IMR-90 (cell line): ENCODE data around the gene AMZ1. TPM values are rescaled to one million over a fixed set of nuclear protein-coding genes. Genes with fewer than 3 reads are reported as not detected.
"Not testable (repeated sequence)": the region's sequence is repeated elsewhere in the genome, so short reads cannot be mapped to it uniquely, and the experiment has no call there.

Experiments
- ATAC-seq: fragments of 200-7000 bp; cut with Tn5 transposase; 2 replicates; pipeline ENCODE4 v1.9.1; 2020; ENCODE audit warnings: low read depth, mild to moderate bottlenecking, moderate library complexity
- BruUV-seq: library from RNA; stranded (reverse); fragments of 400-500 nt; replicated peaks from 2 replicates; lab custom pipeline; 2021; lab: Mats Ljungman, UMichigan
- CTCF ChIA-PET: fragments of 300-600 bp; formaldehyde crosslinking; extraction: SDS; loops from one replicate; lab custom pipeline; 2021; ENCODE audit warnings: antibody characterized with exemption; lab: Yijun Ruan, JAX
- POLR2A ChIA-PET: fragments of 300-600 bp; sonication (Branson Sonifier 250); formaldehyde crosslinking; loops from one replicate; lab custom pipeline; 2022; ENCODE audit warnings: antibody characterized with exemption; ENCODE audit not compliant: unreplicated experiment; lab: Charles Lee
- DNase-seq: peaks from one replicate; pipeline ENCODE4 v3.0.0; 2013
- H2AFZ ChIP-seq: replicated peaks from 2 replicates; pipeline ENCODE3; 2013; ENCODE audit warnings: low read length, mild to moderate bottlenecking; ENCODE audit not compliant: poor library complexity
- H2AK5ac ChIP-seq: 2 replicates; pipeline ENCODE4 v1.6.1; 2013; ENCODE audit warnings: low read depth, low read length, inconsistent platforms
- H2AK9ac ChIP-seq: replicated peaks from 2 replicates; pipeline ENCODE3; 2013; ENCODE audit warnings: mild to moderate bottlenecking, low read depth, low read length, moderate library complexity; ENCODE audit not compliant: poor library complexity
- H2BK120ac ChIP-seq: 2 replicates; pipeline ENCODE4 v1.6.1; 2013; ENCODE audit warnings: low read depth, low read length, inconsistent platforms
- H2BK15ac ChIP-seq: 3 replicates; pipeline ENCODE4 v1.6.1; 2013; ENCODE audit warnings: low read depth, low read length, inconsistent platforms
- H2BK20ac ChIP-seq: 2 replicates; pipeline ENCODE4 v1.6.1; 2013; ENCODE audit warnings: low read depth, mild to moderate bottlenecking, inconsistent platforms, low read length, moderate library complexity
- H2BK5ac ChIP-seq: 2 replicates; pipeline ENCODE4 v1.6.1; 2013; ENCODE audit warnings: mild to moderate bottlenecking, low read depth, low read length, inconsistent platforms; ENCODE audit not compliant: poor library complexity, severe bottlenecking
- H3K14ac ChIP-seq: replicated peaks from 2 replicates; pipeline ENCODE4 v1.6.1; 2013; ENCODE audit warnings: low read depth, low read length, inconsistent platforms
- H3K18ac ChIP-seq: 2 replicates; pipeline ENCODE4 v1.6.1; 2013; ENCODE audit warnings: low read depth, low read length, control low read depth
- H3K23ac ChIP-seq: 2 replicates; pipeline ENCODE4 v1.6.1; 2013; ENCODE audit warnings: low read depth, low read length, inconsistent platforms
- H3K27ac ChIP-seq: 2 replicates; pipeline ENCODE4 v1.5.1; 2013; ENCODE audit warnings: mild to moderate bottlenecking, control low read depth, low read length; ENCODE audit not compliant: insufficient read depth
- H3K27me3 ChIP-seq: 2 replicates; pipeline ENCODE4 v1.6.1; 2013; ENCODE audit warnings: low read length; ENCODE audit not compliant: control insufficient read depth, insufficient read depth
- H3K36me3 ChIP-seq: 2 replicates; pipeline ENCODE4 v1.6.1; 2013; ENCODE audit warnings: low read length, mixed read lengths; ENCODE audit not compliant: control insufficient read depth, insufficient read depth
- H3K4ac ChIP-seq: 2 replicates; pipeline ENCODE4 v1.6.1; 2013; ENCODE audit warnings: low read depth, low read length, inconsistent platforms
- H3K4me1 ChIP-seq: 2 replicates; pipeline ENCODE4 v1.6.1; 2013; ENCODE audit warnings: low read length, mixed read lengths; ENCODE audit not compliant: control insufficient read depth, insufficient read depth
- H3K4me2 ChIP-seq: 2 replicates; pipeline ENCODE4 v1.6.1; 2013; ENCODE audit warnings: low read depth, mild to moderate bottlenecking, control low read depth, low read length, moderate library complexity
- H3K4me3 ChIP-seq: 2 replicates; pipeline ENCODE4 v1.5.1; 2013; ENCODE audit warnings: low read depth, mild to moderate bottlenecking, control low read depth, low read length, moderate library complexity; ENCODE audit not compliant: insufficient read depth
- H3K56ac ChIP-seq: 2 replicates; pipeline ENCODE4 v1.6.1; 2013; ENCODE audit warnings: low read length, inconsistent platforms; ENCODE audit not compliant: insufficient read depth; ENCODE audit errors: extremely low read depth
- H3K79me1 ChIP-seq, 2 experiments: 2 replicates each; pipeline ENCODE4 v1.6.1; 2013; ENCODE audit warnings: low read length in 2 of 2, inconsistent platforms in 1 of 2, low read depth in 1 of 2
- H3K9ac ChIP-seq: 2 replicates; pipeline ENCODE4 v1.6.1; 2013; ENCODE audit warnings: low read depth, low read length, control low read depth
- H3K9me1 ChIP-seq: 2 replicates; pipeline ENCODE4 v1.6.1; 2013; ENCODE audit warnings: low read length, inconsistent platforms; ENCODE audit not compliant: insufficient read depth
- H3K9me3 ChIP-seq: 2 replicates; pipeline ENCODE4 v1.6.1; 2013; ENCODE audit warnings: low read length; ENCODE audit not compliant: control insufficient read depth, insufficient read depth
- H4K20me1 ChIP-seq: 2 replicates; pipeline ENCODE4 v1.6.1; 2013; ENCODE audit warnings: low read length, inconsistent platforms; ENCODE audit not compliant: insufficient read depth
- H4K5ac ChIP-seq: 2 replicates; pipeline ENCODE4 v1.6.1; 2013; ENCODE audit warnings: mild to moderate bottlenecking, low read depth, low read length, control low read depth
- H4K8ac ChIP-seq, 2 experiments: 2 replicates each; pipeline ENCODE4 v1.6.1; 2013; ENCODE audit warnings: low read depth in 2 of 2, low read length in 2 of 2, control low read depth in 1 of 2, inconsistent platforms in 1 of 2
- H4K91ac ChIP-seq: 2 replicates; pipeline ENCODE4 v1.6.1; 2013; ENCODE audit warnings: low read depth, low read length, inconsistent platforms; ENCODE audit not compliant: insufficient read depth
- WGBS, 2 experiments: methylation state at CpG; one replicate each; pipeline versions ENCODE4 v1.1.5 to v1.1.7; 2013; ENCODE audit warnings: missing lambda C conversion rate in 2 of 2; ENCODE audit not compliant: insufficient read length in 1 of 2; ENCODE audit errors: extremely low coverage in 2 of 2; 5-methylcytosine and 5-hydroxymethylcytosine counted together
- dilution Hi-C: fragments of 300-500 bp; cut with HindIII; formaldehyde crosslinking; loops from one replicate; pipeline ENCODE4 v1.14.3; 2018; ENCODE audit warnings: low sequenced_read_pairs; ENCODE audit not compliant: unreplicated experiment
- in situ Hi-C: fragments of 300-500 bp; cut with MboI; formaldehyde crosslinking; loops from 3 replicates; pipeline ENCODE4 v1.14.3; 2019; ENCODE audit warnings: low sequenced_read_pairs, inconsistent platforms, mixed read lengths
- intact Hi-C: fragments of 100-400 bp; cut with micrococcal nuclease; formaldehyde crosslinking; loops from 2 replicates; pipeline ENCODE4 v1.10.0; 2022
- polyA plus RNA-seq, 3 experiments: library from polyadenylated mRNA; depleted of rRNA; stranded (reverse); fragments of >200 nt; gene quantifications; 2 replicates each; pipeline ENCODE4 v1.2.3, GENCODE V29; 2012; ENCODE audit warnings: low replicate concordance in 1 of 3
- total RNA-seq: library from RNA; depleted of rRNA; stranded (reverse); fragments of >200 nt; gene quantifications from 2 replicates; pipeline ENCODE4 v1.2.3, GENCODE V29; 2012

Gene AMZ1
- total and polyA plus RNA-seq, 2 of the 4 experiments (the other 2 are of a cell fraction): 0.54 to 1.6 TPM

DNA sequence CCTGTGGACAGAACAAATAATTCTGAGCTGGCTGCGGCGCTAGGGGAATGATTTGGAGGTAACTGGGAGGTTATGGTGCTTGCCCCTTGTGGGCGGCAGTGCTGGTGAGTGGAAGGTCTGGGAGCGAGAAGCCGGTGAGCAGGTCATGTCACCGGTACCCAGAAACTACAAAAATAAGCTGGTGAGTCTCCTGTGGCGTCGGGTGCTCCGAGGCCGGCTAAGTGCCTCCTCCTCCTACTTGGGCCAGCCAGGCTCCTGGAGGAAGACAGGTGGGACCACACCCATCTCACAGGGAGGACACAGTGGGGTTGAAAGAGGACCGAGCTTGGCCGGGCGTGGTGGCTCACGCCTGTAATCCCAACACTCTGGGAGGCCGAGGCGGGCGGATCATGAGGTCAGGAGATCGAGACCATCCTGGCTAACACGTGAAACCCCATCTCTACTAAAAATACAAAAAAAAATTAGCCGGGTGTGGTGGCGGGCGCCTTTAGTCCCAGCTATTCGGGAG, 4.0 kb downstream of the AMZ1 start:
- H3K9me1 ChIP-seq, DNase-seq, POLR2A ChIA-PET, H3K14ac ChIP-seq, H2AFZ ChIP-seq, H3K9me3 ChIP-seq, H3K4me1 ChIP-seq, H3K9ac ChIP-seq, H3K56ac ChIP-seq, ATAC-seq, H3K23ac ChIP-seq, H2AK5ac ChIP-seq, H4K91ac ChIP-seq, dilution Hi-C loops, H4K5ac ChIP-seq, H3K4ac ChIP-seq, intact Hi-C loops, H3K4me2 ChIP-seq, H2BK20ac ChIP-seq, H3K18ac ChIP-seq, BruUV-seq, H3K4me3 ChIP-seq, H3K27ac ChIP-seq, H2BK120ac ChIP-seq, H3K79me1 ChIP-seq, H2BK5ac ChIP-seq, H3K36me3 ChIP-seq, H3K27me3 ChIP-seq, H4K20me1 ChIP-seq, H4K8ac ChIP-seq, H2BK15ac ChIP-seq: not testable (repeated sequence)
- CTCF ChIA-PET: interaction anchor here (1.2 kb wide), 1 partner anchor 46 kb away, joined by 8 read pairs; no protein-coding TSS in a partner anchor
- H2AK9ac ChIP-seq: peak overlapping the region; percentile 55
- WGBS, 2 experiments: no CpG with 5 or more reads among the region's 23 CpGs
- in situ Hi-C loops: loop anchor here (25.0 kb wide), 1 partner anchor 470 kb away; no protein-coding TSS in a partner anchor
